Measurements from ENCODE around the gene SHISA9.

- TF ChIP-seq, protein P1, sequence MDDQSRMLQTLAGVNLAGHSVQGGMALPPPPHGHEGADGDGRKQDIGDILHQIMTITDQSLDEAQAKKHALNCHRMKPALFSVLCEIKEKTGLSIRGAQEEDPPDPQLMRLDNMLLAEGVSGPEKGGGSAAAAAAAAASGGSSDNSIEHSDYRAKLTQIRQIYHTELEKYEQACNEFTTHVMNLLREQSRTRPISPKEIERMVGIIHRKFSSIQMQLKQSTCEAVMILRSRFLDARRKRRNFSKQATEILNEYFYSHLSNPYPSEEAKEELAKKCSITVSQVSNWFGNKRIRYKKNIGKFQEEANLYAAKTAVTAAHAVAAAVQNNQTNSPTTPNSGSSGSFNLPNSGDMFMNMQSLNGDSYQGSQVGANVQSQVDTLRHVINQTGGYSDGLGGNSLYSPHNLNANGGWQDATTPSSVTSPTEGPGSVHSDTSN (IDR thresholded peaks at IDR 0.05) = no peak
- TF ChIP-seq HDAC2 (IDR thresholded peaks at IDR 0.05) (no peak), MAX (IDR thresholded peaks at IDR 0.05) (no peak), BHLHE40 (IDR thresholded peaks at IDR 0.05; ENCODE audit: low read depth, low read length) (no peak), PHF8 (IDR thresholded peaks at IDR 0.05; ENCODE audit: borderline replicate concordance, low read depth) (no peak), RCOR1 (IDR thresholded peaks at IDR 0.05; ENCODE audit: low read depth, low read length) (no peak), HEYL (CRISPR knock-in tag; IDR thresholded peaks at IDR 0.05) (no peak), CEBPB (IDR thresholded peaks at IDR 0.05) (no peak), MYC (IDR thresholded peaks at IDR 0.05; ENCODE audit: borderline replicate concordance, low read length) (no peak)
- TF ChIP-seq, protein P2, sequence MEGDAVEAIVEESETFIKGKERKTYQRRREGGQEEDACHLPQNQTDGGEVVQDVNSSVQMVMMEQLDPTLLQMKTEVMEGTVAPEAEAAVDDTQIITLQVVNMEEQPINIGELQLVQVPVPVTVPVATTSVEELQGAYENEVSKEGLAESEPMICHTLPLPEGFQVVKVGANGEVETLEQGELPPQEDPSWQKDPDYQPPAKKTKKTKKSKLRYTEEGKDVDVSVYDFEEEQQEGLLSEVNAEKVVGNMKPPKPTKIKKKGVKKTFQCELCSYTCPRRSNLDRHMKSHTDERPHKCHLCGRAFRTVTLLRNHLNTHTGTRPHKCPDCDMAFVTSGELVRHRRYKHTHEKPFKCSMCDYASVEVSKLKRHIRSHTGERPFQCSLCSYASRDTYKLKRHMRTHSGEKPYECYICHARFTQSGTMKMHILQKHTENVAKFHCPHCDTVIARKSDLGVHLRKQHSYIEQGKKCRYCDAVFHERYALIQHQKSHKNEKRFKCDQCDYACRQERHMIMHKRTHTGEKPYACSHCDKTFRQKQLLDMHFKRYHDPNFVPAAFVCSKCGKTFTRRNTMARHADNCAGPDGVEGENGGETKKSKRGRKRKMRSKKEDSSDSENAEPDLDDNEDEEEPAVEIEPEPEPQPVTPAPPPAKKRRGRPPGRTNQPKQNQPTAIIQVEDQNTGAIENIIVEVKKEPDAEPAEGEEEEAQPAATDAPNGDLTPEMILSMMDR (IDR thresholded peaks at IDR 0.05) = no peak
- TF ChIP-seq, protein P3, sequence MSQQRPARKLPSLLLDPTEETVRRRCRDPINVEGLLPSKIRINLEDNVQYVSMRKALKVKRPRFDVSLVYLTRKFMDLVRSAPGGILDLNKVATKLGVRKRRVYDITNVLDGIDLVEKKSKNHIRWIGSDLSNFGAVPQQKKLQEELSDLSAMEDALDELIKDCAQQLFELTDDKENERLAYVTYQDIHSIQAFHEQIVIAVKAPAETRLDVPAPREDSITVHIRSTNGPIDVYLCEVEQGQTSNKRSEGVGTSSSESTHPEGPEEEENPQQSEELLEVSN (IDR thresholded peaks at IDR 0.05; ENCODE audit: borderline replicate concordance, low read depth) = no peak
Measured at GRCh38 chr16:13104772-13105171, 203.4 kb downstream of the SHISA9 start.

Data from A549 (cell line).